Smooth muscle cell (in vitro differentiated cells): ENCODE results near the gene GALNTL6. TPM values are rescaled to one million over a fixed set of nuclear protein-coding genes. Genes with fewer than 3 reads are reported as not detected.

Experiments used
- DNase-seq: peaks from one replicate; lab custom pipeline; 2025; ENCODE audit not compliant: unreplicated experiment; lab: John Stamatoyannopoulos, UW
- H2AFZ ChIP-seq: fragments of 200-600 bp; sonication (generic); 2 replicates; pipeline ENCODE4 v1.6.0; 2016; ENCODE audit warnings: antibody characterized with exemption, low read depth, mild to moderate bottlenecking
- H3F3A ChIP-seq: fragments of 200-600 bp; sonication (generic); 2 replicates; pipeline ENCODE4 v1.6.0; 2017; ENCODE audit warnings: antibody characterized with exemption, low read depth
- H3K27ac ChIP-seq: fragments of 200-600 bp; sonication (generic); 2 replicates; pipeline ENCODE4 v1.5.1; 2016; ENCODE audit warnings: low read depth, mild to moderate bottlenecking
- H3K27me3 ChIP-seq: fragments of 200-600 bp; sonication (generic); 2 replicates; pipeline ENCODE4 v1.6.1; 2016; ENCODE audit warnings: low read depth, mild to moderate bottlenecking
- H3K36me3 ChIP-seq: fragments of 200-600 bp; sonication (generic); 2 replicates; pipeline ENCODE4 v1.5.1; 2016; ENCODE audit warnings: low read depth
- H3K4me1 ChIP-seq: fragments of 200-600 bp; sonication (generic); 2 replicates; pipeline ENCODE4 v1.5.1; 2016; ENCODE audit warnings: low read depth
- H3K4me2 ChIP-seq: fragments of 200-600 bp; sonication (generic); 2 replicates; pipeline ENCODE4 v1.6.0; 2016; ENCODE audit warnings: mild to moderate bottlenecking
- H3K4me3 ChIP-seq: fragments of 200-600 bp; sonication (generic); 2 replicates; pipeline ENCODE4 v1.5.1; 2016; ENCODE audit warnings: mild to moderate bottlenecking
- H3K79me2 ChIP-seq: fragments of 200-600 bp; sonication (generic); 2 replicates; pipeline ENCODE4 v1.6.0; 2016; ENCODE audit warnings: low read depth, mild to moderate bottlenecking
- H3K9ac ChIP-seq: fragments of 200-600 bp; sonication (generic); 2 replicates; pipeline ENCODE4 v1.6.0; 2016; ENCODE audit warnings: low read depth
- H3K9me3 ChIP-seq: fragments of 200-600 bp; sonication (generic); replicated peaks from 2 replicates; pipeline ENCODE4 v1.5.1; 2016; ENCODE audit warnings: low read depth
- H4K20me1 ChIP-seq: fragments of 200-600 bp; sonication (generic); 2 replicates; pipeline ENCODE4 v1.6.0; 2016; ENCODE audit warnings: low read depth
- WGBS: methylation state at CpG from one replicate; pipeline ENCODE4 v1.1.7; 2016; ENCODE audit warnings: low lambda C conversion rate; 5-methylcytosine and 5-hydroxymethylcytosine counted together
- polyA plus RNA-seq: library from polyadenylated mRNA; unstranded; fragments of >200 nt; fragmentation: Nextera tagmentation; extraction: Ambion mirVana; gene quantifications from 2 replicates; pipeline ENCODE4 v1.2.1, GENCODE V29; 2016
- total RNA-seq: library from RNA; depleted of rRNA; stranded (reverse); fragments of >200 nt; gene quantifications from 2 replicates; pipeline ENCODE4 v1.2.3, GENCODE V29; 2014
- TF ChIP-seq, protein P1 (sequence below): fragments of 200-600 bp; sonication (generic); IDR thresholded peaks from 2 replicates; pipeline ENCODE4 v1.5.1; 2017; ENCODE audit warnings: borderline replicate concordance, mild to moderate bottlenecking, antibody characterized with exemption; ENCODE audit not compliant: insufficient read depth, poor library complexity, severe bottlenecking

GALNTL6 gene
- total and polyA plus RNA-seq, 2 experiments from 2014 or later = 0.18 to 1.3 TPM

DNA sequence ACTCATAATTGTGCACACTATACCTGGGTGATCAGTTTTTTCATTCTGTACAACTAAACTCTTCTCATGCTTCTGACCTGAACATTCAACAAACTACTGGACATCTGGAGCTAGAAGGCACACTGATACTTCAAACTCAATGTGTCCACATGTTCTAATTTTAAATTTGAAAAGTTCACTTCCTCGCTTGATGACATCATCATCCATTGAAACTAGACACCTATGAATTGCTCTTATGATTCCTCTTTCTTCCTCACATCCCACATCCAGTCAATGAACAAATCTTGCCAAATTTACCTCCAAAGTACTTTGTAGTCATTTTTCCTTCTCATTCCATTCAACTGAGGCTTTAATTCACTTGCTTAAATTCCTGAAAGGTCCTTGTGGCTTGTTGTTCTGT, 549.4 kb downstream of the GALNTL6 start:
- no peak for DNase-seq
- no peaks in the 10 kb centered on the region for H3K9me3 ChIP-seq
- no peak overlapping the region for H3K27ac ChIP-seq
- H3K4me3 ChIP-seq = no peak overlapping the region
- no peaks in the 10 kb centered on the region for H3F3A ChIP-seq
- no peaks in the 10 kb centered on the region for H3K79me2 ChIP-seq
- H3K36me3 ChIP-seq = no peaks in the 10 kb centered on the region
- H4K20me1 ChIP-seq = no peaks in the 10 kb centered on the region
- H3K4me1 ChIP-seq = no peaks in the 10 kb centered on the region
- H3K4me2 ChIP-seq = no peak overlapping the region
- 82% methylated on average over 1 of the region's 1 CpG for WGBS
- TF ChIP-seq, protein P1, sequence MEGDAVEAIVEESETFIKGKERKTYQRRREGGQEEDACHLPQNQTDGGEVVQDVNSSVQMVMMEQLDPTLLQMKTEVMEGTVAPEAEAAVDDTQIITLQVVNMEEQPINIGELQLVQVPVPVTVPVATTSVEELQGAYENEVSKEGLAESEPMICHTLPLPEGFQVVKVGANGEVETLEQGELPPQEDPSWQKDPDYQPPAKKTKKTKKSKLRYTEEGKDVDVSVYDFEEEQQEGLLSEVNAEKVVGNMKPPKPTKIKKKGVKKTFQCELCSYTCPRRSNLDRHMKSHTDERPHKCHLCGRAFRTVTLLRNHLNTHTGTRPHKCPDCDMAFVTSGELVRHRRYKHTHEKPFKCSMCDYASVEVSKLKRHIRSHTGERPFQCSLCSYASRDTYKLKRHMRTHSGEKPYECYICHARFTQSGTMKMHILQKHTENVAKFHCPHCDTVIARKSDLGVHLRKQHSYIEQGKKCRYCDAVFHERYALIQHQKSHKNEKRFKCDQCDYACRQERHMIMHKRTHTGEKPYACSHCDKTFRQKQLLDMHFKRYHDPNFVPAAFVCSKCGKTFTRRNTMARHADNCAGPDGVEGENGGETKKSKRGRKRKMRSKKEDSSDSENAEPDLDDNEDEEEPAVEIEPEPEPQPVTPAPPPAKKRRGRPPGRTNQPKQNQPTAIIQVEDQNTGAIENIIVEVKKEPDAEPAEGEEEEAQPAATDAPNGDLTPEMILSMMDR = no peak
- H3K9ac ChIP-seq = no peak overlapping the region
- no peak overlapping the region for H2AFZ ChIP-seq
- H3K27me3 ChIP-seq = no peaks in the 10 kb centered on the region

DNA sequence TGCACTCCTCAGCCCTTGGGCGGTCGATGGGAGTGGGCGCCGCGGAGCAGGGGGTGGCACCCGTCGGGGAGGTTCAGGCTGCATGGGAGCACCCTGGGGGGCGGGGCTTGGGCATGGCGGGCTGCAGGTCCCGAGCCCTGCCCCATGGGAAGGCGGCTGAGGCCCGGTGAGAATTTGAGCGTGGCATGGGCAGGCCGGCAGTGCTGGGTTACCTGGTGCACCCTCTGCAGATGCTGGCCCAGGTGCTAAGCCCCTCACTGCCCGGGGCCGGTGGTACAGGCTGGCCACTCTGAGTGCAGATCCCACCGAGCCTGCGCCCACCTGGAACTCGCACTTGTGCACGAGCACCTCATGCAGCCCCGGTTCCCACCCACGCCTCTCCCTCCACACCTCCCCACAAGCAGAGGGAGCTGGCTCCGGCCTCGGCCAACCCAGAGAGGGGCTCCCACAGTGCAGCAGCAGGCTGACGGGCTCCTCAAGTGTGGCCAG, 556.3 kb downstream of the GALNTL6 start:
- Histone ChIP-seq H3K27ac (no peak overlapping the region), H3K4me2 (no peak overlapping the region), H2AFZ (no peak overlapping the region), H3K9ac (no peak overlapping the region), H4K20me1 (no peaks in the 10 kb centered on the region), H3K27me3 (no peaks in the 10 kb centered on the region), H3K9me3 (no peaks in the 10 kb centered on the region), H3K4me1 (no peaks in the 10 kb centered on the region), H3K79me2 (no peaks in the 10 kb centered on the region), H3F3A (no peaks in the 10 kb centered on the region), H3K4me3 (no peak overlapping the region), H3K36me3 (no peaks in the 10 kb centered on the region)
- TF ChIP-seq, protein P1 = no peak
- 96% methylated on average over 20 of the region's 25 CpGs for WGBS
- no peak for DNase-seq

DNA sequence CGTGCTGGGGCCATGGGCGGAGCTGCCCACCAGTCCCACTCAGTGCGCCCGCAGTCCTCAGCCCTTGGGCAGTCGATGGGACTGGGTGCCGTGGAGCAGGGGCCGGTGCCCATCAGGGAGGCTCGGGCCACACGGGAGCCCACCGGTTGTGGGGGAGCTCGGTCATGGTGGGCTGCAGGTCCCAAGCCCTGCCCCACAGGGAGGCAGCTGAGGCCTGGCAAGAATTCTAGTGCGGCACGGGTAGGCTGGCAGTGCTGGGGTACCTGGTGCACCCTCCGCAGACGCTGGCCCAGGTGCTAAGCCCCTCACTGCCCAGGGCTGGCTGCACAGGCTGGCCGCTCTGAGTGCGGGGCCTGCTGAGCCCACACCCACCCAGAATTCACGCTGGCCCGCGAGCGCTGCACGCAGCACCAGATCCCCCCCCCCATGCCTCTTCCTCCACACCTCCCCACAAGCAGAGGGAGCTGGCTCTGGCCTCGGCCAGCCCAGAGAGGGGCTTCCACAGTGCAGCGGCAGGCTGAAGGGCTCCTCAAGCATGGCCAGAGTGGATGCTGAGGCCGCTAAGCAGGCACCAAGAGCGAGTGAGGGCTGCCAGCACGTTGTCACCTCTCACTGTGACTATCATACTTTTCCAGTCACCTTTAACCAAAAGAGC, 564.4 kb downstream of the GALNTL6 start:
- TF ChIP-seq, protein P1 = no peak
- no peak for DNase-seq
- H3K79me2 ChIP-seq = no peaks in the 10 kb centered on the region
- no peaks in the 10 kb centered on the region for H3F3A ChIP-seq
- no peaks in the 10 kb centered on the region for H4K20me1 ChIP-seq
- WGBS = 96% methylated on average over 26 of the region's 27 CpGs
- H3K4me1 ChIP-seq = no peaks in the 10 kb centered on the region
- H3K27ac ChIP-seq = no peak overlapping the region
- no peaks in the 10 kb centered on the region for H3K36me3 ChIP-seq
- H3K9ac ChIP-seq = no peak overlapping the region
- H3K4me2 ChIP-seq = no peak overlapping the region
- no peaks in the 10 kb centered on the region for H3K9me3 ChIP-seq
- no peak overlapping the region for H2AFZ ChIP-seq
- no peak overlapping the region for H3K4me3 ChIP-seq
- H3K27me3 ChIP-seq = no peaks in the 10 kb centered on the region

DNA sequence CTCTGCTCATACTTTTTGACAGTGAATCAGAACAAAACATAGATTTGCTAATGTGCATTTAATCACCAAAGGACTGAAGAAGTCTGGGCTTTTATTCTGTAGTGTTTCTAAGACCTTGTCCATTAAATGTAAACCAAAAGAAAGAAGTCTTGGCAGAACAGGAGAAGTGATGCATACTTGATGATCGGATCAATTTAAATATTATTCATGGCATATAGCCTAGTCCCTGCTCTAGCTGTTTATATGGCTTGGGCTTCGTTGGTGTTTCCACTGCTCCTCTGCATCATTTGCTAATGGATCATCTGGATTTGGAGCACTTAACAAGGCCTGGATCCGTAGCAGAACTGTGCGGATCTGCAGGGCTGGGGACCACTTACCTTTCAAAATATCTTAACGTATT, 566.6 kb downstream of the GALNTL6 start:
- no peaks in the 10 kb centered on the region for H3F3A ChIP-seq
- H3K4me2 ChIP-seq = no peak overlapping the region
- no peaks in the 10 kb centered on the region for H3K27me3 ChIP-seq
- H2AFZ ChIP-seq = no peak overlapping the region
- no peaks in the 10 kb centered on the region for H3K36me3 ChIP-seq
- H3K9ac ChIP-seq = no peak overlapping the region
- no peaks in the 10 kb centered on the region for H3K9me3 ChIP-seq
- H3K27ac ChIP-seq = no peak overlapping the region
- no peaks in the 10 kb centered on the region for H3K4me1 ChIP-seq
- 90% methylated on average over 5 of the region's 5 CpGs for whole genome bisulfite sequencing
- TF ChIP-seq, protein P1 = no peak
- no peak for DNase-seq
- no peaks in the 10 kb centered on the region for H4K20me1 ChIP-seq
- H3K4me3 ChIP-seq = no peak overlapping the region
- H3K79me2 ChIP-seq = no peaks in the 10 kb centered on the region
